K562 (cell line): ENCODE measurements around the gene SART3. TPM values are rescaled to one million over a fixed set of nuclear protein-coding genes. Genes with fewer than 3 reads are reported as not detected.

ENCODE experiments used
- ATF1 ChIP-seq, 2 experiments: fragments of 450-650 bp in 1 of 2; IDR thresholded peaks; 2 replicates each; pipeline ENCODE4 v1.6.1; 2016; ENCODE audit warnings: missing compliant biosample characterization in 1 of 2, missing genetic modification characterization in 1 of 2
- CREB1 ChIP-seq, 2 experiments: sonication (generic) in 1 of 2; formaldehyde crosslinking in 1 of 2; IDR thresholded peaks; 2 replicates each; pipeline versions ENCODE4 v1.6.1 to v1.8.0; 2012 to 2022; ENCODE audit warnings: inconsistent platforms in 1 of 2, mild to moderate bottlenecking in 1 of 2, missing genetic modification reagents in 1 of 2, moderate library complexity in 1 of 2
- E2F3 ChIP-seq: fragments of 250-450 bp; sonication (Bioruptor Pico); IDR thresholded peaks from 2 replicates; pipeline ENCODE4 v1.4.0; 2020; ENCODE audit warnings: mild to moderate bottlenecking
- ERF ChIP-seq: fragments of 450-650 bp; formaldehyde crosslinking; IDR thresholded peaks from 2 replicates; pipeline ENCODE4 v1.4.0; 2020; ENCODE audit warnings: mild to moderate bottlenecking, mixed read lengths
- HCFC1 ChIP-seq: IDR thresholded peaks from 2 replicates; pipeline ENCODE4 v1.6.1; 2012; ENCODE audit warnings: low read depth, low read length, improper control_type of control experiment
- HMG20A ChIP-seq: fragments of 450-650 bp; formaldehyde crosslinking; conservative IDR thresholded peaks from 2 replicates; pipeline ENCODE4 v1.4.0; 2020; ENCODE audit warnings: mild to moderate bottlenecking, mixed read lengths
- HNRNPUL1 ChIP-seq: fragments of 200-400 bp; formaldehyde crosslinking; IDR thresholded peaks from 2 replicates; pipeline ENCODE4 v1.6.1; 2017; ENCODE audit warnings: low read length
- MEF2A ChIP-seq: IDR thresholded peaks from 2 replicates; pipeline ENCODE4 v1.6.1; 2011; ENCODE audit warnings: low read depth, mild to moderate bottlenecking, low read length, moderate library complexity; ENCODE audit not compliant: control insufficient read depth
- NR2C1 ChIP-seq, 2 experiments: fragments of 450-650 bp; IDR thresholded peaks; 2 replicates each; pipeline ENCODE4 v1.6.1; 2017; ENCODE audit warnings: mild to moderate bottlenecking in 2 of 2, antibody characterized with exemption in 1 of 2, inconsistent platforms in 1 of 2, missing compliant biosample characterization in 1 of 2, missing genetic modification characterization in 1 of 2
- PCBP1 ChIP-seq: fragments of 200-400 bp; formaldehyde crosslinking; IDR thresholded peaks from 2 replicates; pipeline ENCODE4 v1.6.1; 2018; ENCODE audit warnings: mild to moderate bottlenecking, low read depth, low read length; ENCODE audit not compliant: poor library complexity, severe bottlenecking
- PYGO2 ChIP-seq: fragments of 450-650 bp; IDR thresholded peaks from 2 replicates; pipeline ENCODE4 v1.6.1; 2016; ENCODE audit warnings: mild to moderate bottlenecking, missing genetic modification characterization, moderate library complexity, missing compliant biosample characterization
- RBM25 ChIP-seq: fragments of 200-400 bp; formaldehyde crosslinking; IDR thresholded peaks from 2 replicates; pipeline ENCODE4 v1.6.1; 2018; ENCODE audit warnings: low read length, low read depth, moderate library complexity; ENCODE audit not compliant: severe bottlenecking
- RBM39 ChIP-seq: fragments of 200-400 bp; formaldehyde crosslinking; optimal IDR thresholded peaks from 2 replicates; pipeline ENCODE3; 2018; ENCODE audit warnings: low read depth, low read length
- SMARCB1 ChIP-seq: IDR thresholded peaks from 2 replicates; pipeline ENCODE4 v1.6.1; 2011; ENCODE audit warnings: improper control_type of control experiment, low read depth; ENCODE audit not compliant: insufficient read length
- SMARCC2 ChIP-seq: fragments of 450-650 bp; IDR thresholded peaks from 2 replicates; pipeline ENCODE4 v1.6.1; 2017; ENCODE audit warnings: antibody characterized with exemption, moderate library complexity, mild to moderate bottlenecking, low read depth
- SP1 ChIP-seq: sonication (generic); formaldehyde crosslinking; IDR thresholded peaks from 2 replicates; pipeline ENCODE4 v1.8.1; 2022; ENCODE audit warnings: mild to moderate bottlenecking, missing genetic modification reagents
- SPI1 ChIP-seq: IDR thresholded peaks from 2 replicates; pipeline ENCODE4 v1.6.1; 2011; ENCODE audit warnings: low read depth, low read length, control low read depth, borderline replicate concordance
- TBL1XR1 ChIP-seq, 2 experiments: IDR thresholded peaks; 2 replicates each; pipeline ENCODE4 v1.6.1; 2012; ENCODE audit warnings: improper control_type of control experiment in 2 of 2, low read length in 2 of 2, mild to moderate bottlenecking in 1 of 2
- TCF3 ChIP-seq: sonication (generic); formaldehyde crosslinking; IDR thresholded peaks from 2 replicates; pipeline ENCODE4 v1.4.0; 2020; ENCODE audit warnings: mild to moderate bottlenecking, missing genetic modification reagents
- U2AF2 ChIP-seq: fragments of 200-400 bp; formaldehyde crosslinking; optimal IDR thresholded peaks from 2 replicates; pipeline ENCODE3; 2017; ENCODE audit warnings: low read depth, mild to moderate bottlenecking, low read length
- ZBTB8A ChIP-seq: fragments of 450-650 bp; IDR thresholded peaks from 2 replicates; pipeline ENCODE4 v1.6.1; 2018; ENCODE audit warnings: mild to moderate bottlenecking, moderate library complexity; ENCODE audit not compliant: partially characterized antibody
- ZFX ChIP-seq: sonication (generic); formaldehyde crosslinking; IDR thresholded peaks from 2 replicates; pipeline ENCODE4 v1.8.0; 2022; ENCODE audit warnings: mild to moderate bottlenecking, missing genetic modification reagents, moderate library complexity
- ZNF124 ChIP-seq: sonication (generic); formaldehyde crosslinking; IDR thresholded peaks from 2 replicates; pipeline ENCODE4 v1.8.1; 2022; ENCODE audit warnings: missing genetic modification reagents
- ZNF175 ChIP-seq: fragments of 200-800 bp; sonication (Bioruptor generic); IDR thresholded peaks from 2 replicates; pipeline ENCODE4 v1.6.1; 2016; ENCODE audit warnings: low read depth, mild to moderate bottlenecking, missing genetic modification characterization, missing compliant biosample characterization
- ZSCAN29 ChIP-seq: fragments of 450-650 bp; IDR thresholded peaks from 2 replicates; pipeline ENCODE4 v1.6.1; 2017
- polyA plus RNA-seq, 8 experiments: library from polyadenylated mRNA; depleted of rRNA in 4 of 8; stranded (reverse) in 5 of 8; unstranded in 3 of 8; fragments of >200 nt; fragmentation: Nextera tagmentation in 2 of 8; fragmentation: Illumina TruSeq in 1 of 8; extraction: Ambion mirVana in 2 of 8; extraction: Trizol in 1 of 8; gene quantifications; 2 replicates each; pipeline versions ENCODE4 v1.2.1 to v1.2.3, GENCODE V29; 2011 to 2014; ENCODE audit warnings: inconsistent platforms in 1 of 8, missing spikeins in 1 of 8
- total RNA-seq, 7 experiments: library from RNA; depleted of rRNA in 6 of 7; stranded (reverse); fragments of >200 nt in 6 of 7; fragmentation: Illumina TruSeq in 2 of 7; extraction: Trizol in 2 of 7; gene quantifications; 2 replicates each; pipeline versions ENCODE4 v1.2.1 to v1.2.3, GENCODE V29; 2011 to 2021; ENCODE audit warnings: low replicate concordance in 1 of 7
- TF ChIP-seq, protein P1 (sequence below): fragments of 450-650 bp; formaldehyde crosslinking; IDR thresholded peaks from 2 replicates; pipeline ENCODE4 v1.4.0; 2022; ENCODE audit warnings: missing genetic modification characterization

Gene SART3
- total and polyA plus RNA-seq, 9 of the 15 experiments (the other 6 are each of a cell fraction or from before 2014, with no cell fraction given): 8.9 to 167 (median 56.7) TPM

DNA sequence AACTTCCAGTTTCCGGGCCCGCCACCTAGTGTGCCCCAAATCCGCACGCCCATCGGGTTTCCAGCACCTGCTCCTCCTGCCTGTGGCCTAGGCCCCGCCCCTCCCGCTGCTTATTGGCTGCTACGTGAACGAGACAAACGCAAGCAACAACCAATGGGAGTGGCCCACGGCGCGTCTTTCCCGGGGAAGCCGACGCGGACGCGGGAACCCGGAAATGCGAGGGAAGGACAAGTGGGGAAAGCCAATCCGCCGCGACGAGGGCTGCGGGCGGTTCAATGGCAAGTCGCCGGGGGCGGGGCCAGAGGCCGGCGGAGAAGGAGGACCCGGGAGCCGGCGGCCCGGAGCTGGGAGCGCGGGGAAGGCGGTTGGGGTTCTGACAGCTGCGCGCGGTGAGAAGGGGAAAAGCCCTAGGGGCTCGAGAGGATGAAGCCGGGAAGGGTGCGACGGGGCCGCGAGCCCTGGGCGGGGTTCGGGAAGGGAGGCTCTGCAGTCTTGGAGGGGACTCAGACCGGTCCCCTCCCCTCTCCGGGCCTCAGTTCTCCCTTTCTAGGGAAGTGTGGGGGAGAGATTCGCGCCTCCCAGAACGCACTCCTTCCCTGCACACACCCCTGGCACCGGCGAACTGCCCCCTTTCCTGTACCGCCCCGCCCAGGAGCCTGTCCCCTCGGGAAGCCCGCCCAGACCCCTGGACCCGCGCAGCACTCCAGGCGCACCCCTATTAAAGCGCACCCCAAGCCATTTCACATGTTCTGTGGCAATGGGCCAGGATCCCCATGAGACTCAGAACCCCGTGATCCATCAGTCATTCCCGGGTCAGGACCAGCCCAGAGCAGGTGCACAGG lies 45.8 kb downstream of the SART3 start, which contains the start of gene FICD (continued):
- TF ChIP-seq HMG20A (CRISPR knock-in tag) (no peak), ZFX (CRISPR knock-in tag) (peak; percentile 56), SPI1 (no peak), ZSCAN29 (no peak), ERF (CRISPR knock-in tag) (no peak), E2F3 (CRISPR knock-in tag) (no peak), TCF3 (CRISPR knock-in tag) (no peak), SMARCC2 (no peak), ATF1 (CRISPR knock-in tag; IDR thresholded peaks at IDR 0.05) (peak; percentile 41), ATF1 (tag; IDR thresholded peaks at IDR 0.05) (peak; percentile 93), PYGO2 (tag) (no peak), PCBP1 (peak; percentile 60), ZNF175 (CRISPR knock-in tag) (no peak), SMARCB1 (no peak), U2AF2 (no peak), NR2C1 (IDR thresholded peaks at IDR 0.05) (no peak), NR2C1 (tag; IDR thresholded peaks at IDR 0.05) (no peak), RBM25 (peak; percentile 94), CREB1 (IDR thresholded peaks at IDR 0.05) (peak; percentile 89), CREB1 (CRISPR knock-in tag; IDR thresholded peaks at IDR 0.05) (peak; percentile 91), SP1 (CRISPR knock-in tag) (peak; percentile 89), ZNF124 (CRISPR knock-in tag) (no peak), ZBTB8A (no peak), RBM39 (no peak), HNRNPUL1 (no peak), TBL1XR1 (IDR thresholded peaks at IDR 0.05; ENCODE audit: low read length in 2 of 2) (no peak), MEF2A (no peak), HCFC1 (peak; percentile 41; the same call in 1 of the 2 replicates)
- TF ChIP-seq, protein P1, sequence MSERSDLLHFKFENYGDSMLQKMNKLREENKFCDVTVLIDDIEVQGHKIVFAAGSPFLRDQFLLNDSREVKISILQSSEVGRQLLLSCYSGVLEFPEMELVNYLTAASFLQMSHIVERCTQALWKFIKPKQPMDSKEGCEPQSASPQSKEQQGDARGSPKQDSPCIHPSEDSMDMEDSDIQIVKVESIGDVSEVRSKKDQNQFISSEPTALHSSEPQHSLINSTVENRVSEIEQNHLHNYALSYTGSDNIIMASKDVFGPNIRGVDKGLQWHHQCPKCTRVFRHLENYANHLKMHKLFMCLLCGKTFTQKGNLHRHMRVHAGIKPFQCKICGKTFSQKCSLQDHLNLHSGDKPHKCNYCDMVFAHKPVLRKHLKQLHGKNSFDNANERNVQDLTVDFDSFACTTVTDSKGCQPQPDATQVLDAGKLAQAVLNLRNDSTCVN (CRISPR knock-in tag): no peak
